ENCODE data around the gene UBASH3A.

Gene UBASH3A

GRCh38 chr21:42451941-42452340, 48.2 kb downstream of the UBASH3A start:
- DNase-seq (ENCODE audit: low read depth, low spot score), result no peak

DNA sequence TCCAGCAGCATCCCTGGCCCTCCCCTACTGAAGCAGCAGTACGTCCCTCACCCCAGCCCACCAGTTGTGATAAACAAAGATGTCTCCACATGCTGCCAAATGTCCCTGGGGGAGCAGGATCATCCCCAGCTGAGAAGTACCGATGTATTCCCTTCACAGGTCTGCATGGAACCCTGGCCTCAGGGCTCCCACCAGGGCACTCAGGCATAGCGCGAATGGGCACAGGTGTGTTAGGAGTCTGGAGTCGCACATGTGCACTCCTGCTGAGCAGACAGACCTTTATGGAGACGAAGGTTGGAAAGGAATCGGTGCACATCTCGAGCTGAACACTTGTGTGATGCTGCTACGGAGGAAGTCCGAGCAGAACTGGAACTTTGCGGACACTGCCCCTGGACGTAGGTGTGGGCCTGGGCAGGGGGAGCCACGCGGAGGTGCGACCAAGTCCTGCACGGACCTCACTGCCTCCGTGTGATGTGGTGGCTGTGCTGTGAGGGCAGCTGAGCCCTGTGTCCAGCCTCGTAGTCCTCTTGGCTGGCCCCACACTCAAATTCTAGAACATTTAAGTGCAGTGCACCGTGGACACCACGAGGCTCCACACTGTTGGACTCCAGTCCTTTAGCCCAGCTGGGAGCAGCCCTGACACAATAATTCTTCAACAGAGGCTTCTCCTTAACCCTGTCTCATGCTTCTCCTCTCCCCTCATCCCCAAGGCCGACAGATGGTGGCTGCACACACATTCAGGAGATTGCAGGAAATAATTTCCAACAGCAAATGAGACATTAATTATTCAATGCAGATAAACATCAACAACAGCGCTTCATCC, 48.9 kb downstream of the UBASH3A start:
- no peak for DNase-seq (ENCODE audit: low read depth, low spot score)

GRCh38 chr21:42453224-42453985, 49.7 kb downstream of the UBASH3A start:
- no peak for DNase-seq (ENCODE audit: low read depth, low spot score)

- no peak for DNase-seq (ENCODE audit: low read depth, low spot score)
Observed at GRCh38 chr21:42453986-42454570, 50.4 kb downstream of the UBASH3A start.

DNA sequence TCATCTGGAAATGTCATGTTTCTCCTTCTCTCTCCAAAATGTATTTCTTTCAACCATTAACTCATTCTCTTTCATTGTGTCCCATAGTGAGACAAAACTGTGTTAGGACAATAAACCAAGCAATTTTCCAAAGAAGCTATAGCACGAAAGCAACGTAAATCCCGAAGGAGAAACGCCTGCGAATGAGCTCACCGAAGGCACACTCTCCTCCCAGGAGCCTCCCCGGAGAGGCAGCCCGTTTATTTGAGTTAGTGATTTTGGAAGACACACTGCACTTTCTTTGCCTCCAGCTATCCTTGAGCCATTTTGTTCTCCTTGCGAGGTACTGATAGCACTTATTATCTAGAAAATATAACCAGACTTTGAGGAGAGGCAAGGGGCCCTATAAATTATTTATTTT, 51.1 kb downstream of the UBASH3A start:
- no peak for DNase-seq (ENCODE audit: low read depth, low spot score)

DNA sequence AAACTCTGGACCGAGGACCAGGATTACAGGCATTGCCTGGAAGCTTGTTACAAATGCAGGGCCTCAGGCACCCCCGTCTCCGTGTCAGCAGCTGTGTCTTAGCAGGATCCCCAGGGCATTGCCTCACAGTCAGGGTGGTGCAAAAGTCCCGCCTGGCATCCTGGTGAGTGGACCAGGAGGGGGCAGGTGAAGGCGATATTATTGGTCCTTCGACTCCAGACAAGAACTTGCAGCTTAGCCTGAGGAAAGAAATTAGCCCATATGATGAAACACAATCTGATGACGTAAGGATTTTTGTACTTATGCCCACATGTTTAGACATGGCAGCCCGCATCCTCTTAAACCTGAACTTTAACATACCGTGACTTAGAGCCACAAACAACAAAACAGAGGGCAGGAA, 51.5 kb downstream of the UBASH3A start:
- DNase-seq (ENCODE audit: low read depth, low spot score), result no peak

DNA sequence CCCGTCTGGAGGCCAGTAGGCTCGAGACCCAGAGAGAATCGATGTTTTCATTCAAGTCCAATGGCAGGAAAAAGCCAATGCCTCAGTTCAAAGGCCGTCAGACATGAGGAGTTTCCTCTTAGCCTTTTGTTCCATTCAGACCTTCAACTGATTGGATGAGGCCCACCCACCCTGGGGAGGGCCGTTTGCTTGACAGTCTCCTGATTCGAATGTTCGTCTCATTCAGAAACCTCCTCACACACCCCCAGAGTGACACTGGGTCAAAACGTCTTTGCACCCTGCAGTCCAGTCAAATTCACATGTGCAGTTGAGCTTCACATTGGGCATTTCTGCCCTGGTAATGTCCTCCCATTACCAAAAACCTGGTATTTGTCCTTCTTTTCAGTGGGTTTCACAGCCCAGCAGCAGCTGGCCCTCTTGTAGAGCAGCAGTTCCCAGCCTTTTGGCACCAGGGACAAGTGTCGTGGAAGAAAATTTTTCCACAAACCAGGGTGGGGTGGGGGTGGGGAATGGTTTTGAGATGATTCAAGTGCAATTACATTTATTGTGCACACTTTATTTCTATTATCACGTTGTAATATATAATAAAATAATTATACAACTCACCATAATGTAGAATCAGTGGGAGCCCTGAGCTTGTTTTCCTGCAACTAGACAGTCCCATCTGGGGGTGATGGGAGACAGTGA, 52.2 kb downstream of the UBASH3A start:
- DNase-seq (ENCODE audit: low read depth, low spot score), result no peak

GRCh38 chr21:42456457-42456856, 52.8 kb downstream of the UBASH3A start:
- DNase-seq (ENCODE audit: low read depth, low spot score), result no peak

DNA sequence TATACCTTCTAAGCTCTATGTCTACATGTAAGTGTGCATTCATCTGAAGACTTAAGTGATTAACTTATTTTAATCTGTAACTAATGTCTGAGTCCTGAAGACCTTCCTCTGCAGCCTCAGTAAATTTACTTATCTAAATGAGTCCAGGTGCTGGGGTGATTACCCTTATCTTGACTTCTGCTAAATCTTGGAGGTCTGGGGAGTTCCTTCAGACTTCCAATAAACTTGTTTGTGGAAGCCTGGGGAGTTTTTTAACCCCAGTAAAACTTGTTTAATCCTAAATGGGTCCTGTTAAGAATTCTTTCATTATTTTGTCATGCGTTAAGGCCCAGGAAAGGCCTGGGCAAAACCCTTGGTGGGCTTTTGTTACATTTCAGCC, 55.4 kb downstream of the UBASH3A start:
- DNase-seq (ENCODE audit: low read depth, low spot score), result no peak

GRCh38 chr21:42459546-42460215, 56.0 kb downstream of the UBASH3A start:
- DNase-seq (ENCODE audit: low read depth, low spot score), result no peak

DNA sequence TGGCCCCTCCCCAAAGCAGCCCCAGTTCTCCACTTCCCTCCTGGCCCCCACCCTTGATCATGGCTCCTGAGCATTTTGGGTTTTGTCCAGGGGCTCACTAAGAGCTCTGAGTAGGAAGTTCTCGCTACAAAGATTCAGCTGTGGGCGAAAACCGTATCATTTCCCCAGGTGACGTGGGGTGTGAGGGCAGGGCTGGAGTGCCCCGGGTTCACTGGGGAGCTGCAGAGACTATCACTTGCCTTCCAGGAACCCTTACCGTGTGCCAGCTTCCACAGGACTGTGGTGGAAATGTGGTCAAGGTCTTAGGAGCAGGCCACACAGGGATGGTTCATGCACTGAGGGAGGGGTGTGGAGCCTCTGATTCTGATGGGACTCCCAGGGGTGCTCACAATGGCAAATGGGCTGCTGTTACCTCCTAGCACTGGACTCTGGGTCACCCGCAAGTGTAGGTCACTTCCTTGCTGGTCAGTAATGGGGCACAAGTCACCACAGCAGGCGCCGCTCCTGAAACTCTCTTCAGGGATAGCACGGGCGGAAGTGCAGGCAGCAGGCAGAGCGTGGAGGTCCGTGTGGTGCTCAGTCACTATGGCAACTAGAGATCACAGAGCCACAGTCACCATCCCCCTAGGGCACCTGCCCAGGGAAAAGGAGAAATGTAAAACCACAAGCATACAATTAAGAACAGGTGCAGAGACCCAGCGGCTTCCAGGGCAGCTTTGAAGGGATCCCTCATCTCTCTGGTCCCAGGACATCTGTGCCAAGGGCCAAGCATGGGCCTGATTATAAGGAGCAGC, 56.9 kb downstream of the UBASH3A start:
- DNase-seq (ENCODE audit: low read depth, low spot score), result peak; percentile 57

DNA sequence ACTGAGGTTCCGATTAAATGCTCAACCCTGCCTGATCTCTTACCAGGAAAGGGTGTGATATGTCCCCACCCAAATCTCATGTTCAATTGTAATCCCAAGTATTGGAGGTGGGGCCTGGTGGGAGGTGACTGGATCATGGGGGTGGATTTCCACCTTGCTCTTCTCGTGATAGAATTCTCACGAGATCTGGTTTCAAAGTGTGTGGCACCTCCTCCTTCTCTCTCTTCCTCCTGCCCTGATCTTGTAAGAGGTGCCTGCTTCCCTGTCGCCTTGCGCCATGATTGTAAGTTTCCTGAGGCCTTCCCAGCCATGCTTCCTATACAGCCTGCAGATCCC, 57.5 kb downstream of the UBASH3A start:
- DNase-seq (ENCODE audit: low read depth, low spot score), result no peak

DNA sequence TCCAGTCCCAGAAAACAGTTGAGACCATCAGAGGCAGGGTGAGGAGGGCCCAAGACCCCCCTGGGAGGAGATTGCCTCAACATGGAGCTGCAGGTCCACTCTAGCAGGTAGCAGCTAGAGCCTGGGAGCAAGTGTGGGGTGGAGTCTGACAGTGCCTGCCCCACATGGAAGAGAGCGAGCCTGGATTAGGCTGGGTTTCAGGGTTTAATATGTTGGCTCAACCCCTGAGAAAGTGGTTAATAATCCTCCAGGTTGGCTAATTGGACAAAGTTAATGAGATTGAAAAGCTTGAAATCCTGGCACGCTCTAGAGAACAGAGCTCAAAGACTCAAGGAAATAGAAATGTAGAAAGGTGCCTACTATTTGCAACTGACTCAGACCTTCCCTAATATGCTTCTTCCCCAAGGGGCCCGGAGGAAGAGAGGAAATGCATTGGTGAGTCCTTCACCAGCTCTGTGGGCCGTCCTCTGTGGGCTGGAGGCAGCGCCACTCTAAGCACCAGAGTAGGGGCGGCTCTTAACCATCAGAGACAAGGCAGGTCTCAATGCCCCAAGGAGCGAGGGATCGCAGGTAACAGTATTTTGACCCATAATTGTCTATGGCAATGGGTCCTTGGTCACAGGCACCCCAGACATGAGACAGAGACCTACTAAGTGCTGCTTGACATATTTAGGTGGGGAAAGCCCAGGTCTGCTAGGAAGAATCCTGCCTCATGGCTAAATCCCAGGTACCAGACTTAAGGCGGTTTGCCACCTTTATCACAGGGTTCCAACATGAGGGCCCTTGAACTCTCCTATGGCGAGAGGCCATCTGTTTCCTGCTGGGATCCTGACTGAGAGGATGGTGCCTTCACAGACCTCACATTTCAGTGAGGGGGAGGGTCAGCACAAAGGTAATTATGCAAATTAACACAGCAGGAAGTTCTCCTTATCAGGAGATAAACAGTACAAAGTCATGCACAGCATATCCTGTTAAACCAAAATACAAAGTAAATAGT, 58.5 kb downstream of the UBASH3A start:
- peak; percentile 54 for DNase-seq (ENCODE audit: low read depth, low spot score)

GRCh38 chr21:42463861-42464515, 60.3 kb downstream of the UBASH3A start:
- DNase-seq (ENCODE audit: low read depth, low spot score), result peak; percentile 72

DNA sequence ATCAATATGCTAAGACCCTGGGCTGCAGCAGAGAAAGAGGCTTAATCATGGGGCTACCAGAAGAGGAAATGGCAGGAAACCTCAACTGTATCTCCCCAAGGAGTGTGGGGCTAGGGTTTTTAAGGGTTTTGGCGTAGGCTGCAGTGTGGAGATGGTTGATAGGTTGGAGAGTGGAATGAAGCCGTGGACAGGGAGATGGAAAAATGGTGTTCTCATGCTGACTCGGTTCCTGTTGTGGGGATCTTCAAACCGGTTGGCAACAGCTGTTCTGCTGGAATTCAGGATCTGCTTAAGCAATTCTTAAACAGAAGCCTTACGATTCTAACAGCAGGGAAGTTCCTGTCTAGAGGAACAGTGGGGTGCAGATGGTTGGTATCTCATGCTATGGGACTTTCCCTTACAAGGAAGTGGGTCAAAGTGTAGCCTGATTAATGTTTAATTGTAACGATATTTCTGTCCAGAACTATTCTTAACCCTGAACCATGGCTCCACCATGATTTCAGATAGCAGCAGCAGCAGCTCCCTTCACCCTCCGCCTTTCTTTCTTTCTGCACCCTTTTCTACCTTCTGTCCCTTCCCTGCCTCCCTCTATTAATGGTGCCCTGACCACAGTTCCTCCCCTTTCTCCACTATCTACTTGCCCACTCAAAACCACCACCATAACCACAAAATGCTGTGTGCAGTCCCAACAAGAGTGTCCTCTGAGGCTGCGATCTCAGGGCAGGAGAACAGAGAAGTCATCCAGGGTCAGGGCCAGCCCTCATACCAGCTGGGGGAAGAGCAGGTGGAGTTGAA, 61.5 kb downstream of the UBASH3A start:
- DNase-seq (ENCODE audit: low read depth, low spot score), result no peak

DNA sequence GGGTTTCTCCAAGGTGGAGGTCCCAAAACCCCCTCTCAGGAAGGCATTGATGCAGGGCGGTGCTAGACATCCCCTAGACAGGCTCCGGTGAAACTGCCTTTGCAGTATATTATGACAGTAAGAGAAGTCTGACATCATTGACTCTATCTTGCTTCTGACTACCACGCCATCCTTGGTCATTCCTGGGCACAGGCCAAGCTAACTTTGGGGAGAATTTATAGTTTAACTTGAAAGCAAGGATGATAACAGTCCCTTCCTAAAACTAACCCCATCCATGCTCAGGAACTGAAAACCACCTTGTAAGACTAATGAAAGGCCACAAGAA, 62.1 kb downstream of the UBASH3A start:
- no peak for DNase-seq (ENCODE audit: low read depth, low spot score)

- no peak for DNase-seq (ENCODE audit: low read depth, low spot score)
Observed at GRCh38 chr21:42466700-42467099, 63.0 kb downstream of the UBASH3A start.

Data from ELF-1 (cell line).